Activated T-helper 2 cell treated with anti-CD3 and anti-CD28 coated beads, Interferon-gamma antibody, Interleukin-2, Interleukin-4, amounts not matched to agents 10 μg/mL and 5 μg/mL and 100 μg/mL, durations not matched to agents 14 hours and 24 hours and 36 hours (primary cell): ENCODE results near the gene SPON2. TPM values are rescaled to one million over a fixed set of nuclear protein-coding genes. Genes with fewer than 3 reads are reported as not detected.

ENCODE experiments used
- DNase-seq: peaks from one replicate; pipeline ENCODE4 v3.0.0; 2021; ENCODE audit warnings: low spot score
- H3K27ac Mint-ChIP-seq: one replicate; pipeline ENCODE4 v1.8.0; 2021; ENCODE audit warnings: mixed read lengths
- H3K27me3 Mint-ChIP-seq: one replicate; pipeline ENCODE4 v1.8.0; 2021; ENCODE audit warnings: low read depth, mixed read lengths
- H3K36me3 Mint-ChIP-seq: one replicate; pipeline ENCODE4 v1.8.0; 2021; ENCODE audit warnings: low read depth, mixed read lengths
- H3K4me1 Mint-ChIP-seq: one replicate; pipeline ENCODE4 v1.8.0; 2021; ENCODE audit warnings: low read depth, mixed read lengths
- H3K4me3 Mint-ChIP-seq: one replicate; pipeline ENCODE4 v1.8.0; 2021; ENCODE audit warnings: low read depth, mild to moderate bottlenecking, moderate library complexity, mixed read lengths
- H3K9me3 Mint-ChIP-seq: one replicate; pipeline ENCODE4 v1.8.0; 2021; ENCODE audit warnings: mixed read lengths
- intact Hi-C: fragments of 100-400 bp; cut with micrococcal nuclease; formaldehyde crosslinking; loops from one replicate; pipeline ENCODE4 v1.15.1; 2023
- total RNA-seq: library from RNA; stranded (reverse); gene quantifications from 2 replicates; pipeline ENCODE4 v1.2.3, GENCODE V29; 2022

Gene SPON2
- total RNA-seq, 1 donor from 2014 or later = 26.7 TPM

GRCh38 chr4:1196421-1197183 lies 24.2 kb upstream of the SPON2 start:
- Mint-ChIP-seq H3K27me3 (no peaks in the 10 kb centered on the region), H3K4me1 (peaks cover 18% of the 10 kb centered on the region), H3K4me3 (peak overlapping the region; percentile 8), H3K36me3 (peaks cover 25% of the 10 kb centered on the region), H3K9me3 (no peaks in the 10 kb centered on the region), H3K27ac (peak overlapping the region; percentile 12)
- intact Hi-C loops = no loop called here
- no peak for DNase-seq

- intact Hi-C loops = no loop called here
- DNase-seq = no peak
- Mint-ChIP-seq H3K27ac (no peak overlapping the region), H3K27me3 (no peaks in the 10 kb centered on the region), H3K4me3 (no peak overlapping the region), H3K36me3 (peaks cover 30% of the 10 kb centered on the region), H3K9me3 (no peaks in the 10 kb centered on the region), H3K4me1 (peaks cover 20% of the 10 kb centered on the region)
Measured at GRCh38 chr4:1195891-1196401, 23.6 kb upstream of the SPON2 start.

- Mint-ChIP-seq H3K4me3 (no peak overlapping the region), H3K27me3 (no peaks in the 10 kb centered on the region), H3K9me3 (no peaks in the 10 kb centered on the region), H3K27ac (no peak overlapping the region), H3K36me3 (peaks cover 30% of the 10 kb centered on the region), H3K4me1 (peaks cover 21% of the 10 kb centered on the region)
- DNase-seq = no peak
- intact Hi-C loops = no loop called here
Measured at GRCh38 chr4:1195109-1195671, 22.8 kb upstream of the SPON2 start.

- H3K27ac Mint-ChIP-seq = no peak overlapping the region
- no peaks in the 10 kb centered on the region for H3K27me3 Mint-ChIP-seq
- intact Hi-C loops = no loop called here
- H3K9me3 Mint-ChIP-seq = no peaks in the 10 kb centered on the region
- no peak overlapping the region for H3K4me3 Mint-ChIP-seq
- H3K4me1 Mint-ChIP-seq = peaks cover 21% of the 10 kb centered on the region
- peaks cover 33% of the 10 kb centered on the region for H3K36me3 Mint-ChIP-seq
- no peak for DNase-seq
Measured at GRCh38 chr4:1194010-1194900, 21.9 kb upstream of the SPON2 start.

- H3K27ac Mint-ChIP-seq = no peak overlapping the region
- intact Hi-C loops = no loop called here
- no peaks in the 10 kb centered on the region for H3K9me3 Mint-ChIP-seq
- DNase-seq = no peak
- no peak overlapping the region for H3K4me3 Mint-ChIP-seq
- H3K27me3 Mint-ChIP-seq = no peaks in the 10 kb centered on the region
- peaks cover 32% of the 10 kb centered on the region for H3K36me3 Mint-ChIP-seq
- peaks cover 21% of the 10 kb centered on the region for H3K4me1 Mint-ChIP-seq
Measured at GRCh38 chr4:1193206-1194009, 21.0 kb upstream of the SPON2 start.

- intact Hi-C loops = no loop called here
- Mint-ChIP-seq H3K4me3 (no peak overlapping the region), H3K9me3 (no peaks in the 10 kb centered on the region), H3K27ac (no peak overlapping the region), H3K36me3 (peaks cover 28% of the 10 kb centered on the region), H3K27me3 (no peaks in the 10 kb centered on the region), H3K4me1 (peaks cover 21% of the 10 kb centered on the region)
- DNase-seq = no peak
Measured at GRCh38 chr4:1192493-1193205, 20.3 kb upstream of the SPON2 start.

- Mint-ChIP-seq H3K36me3 (peaks cover 26% of the 10 kb centered on the region), H3K4me1 (peaks cover 23% of the 10 kb centered on the region), H3K27ac (no peak overlapping the region), H3K4me3 (no peak overlapping the region), H3K27me3 (no peaks in the 10 kb centered on the region), H3K9me3 (no peaks in the 10 kb centered on the region)
- no peak for DNase-seq
- intact Hi-C loops = no loop called here
Measured at GRCh38 chr4:1192091-1192492, 19.7 kb upstream of the SPON2 start.

GRCh38 chr4:1191621-1192020 lies 19.2 kb upstream of the SPON2 start:
- H3K27me3 Mint-ChIP-seq = no peaks in the 10 kb centered on the region
- DNase-seq = no peak
- intact Hi-C loops = no loop called here

GRCh38 chr4:1187182-1187581 lies 14.8 kb upstream of the SPON2 start:
- intact Hi-C loops = loop anchor here (1.0 to 2.0 kb wide), 2 partner anchors 15 to 20 kb away; no protein-coding TSS in a partner anchor
- Mint-ChIP-seq H3K4me3 (no peak overlapping the region), H3K27me3 (no peaks in the 10 kb centered on the region), H3K4me1 (peaks cover 45% of the 10 kb centered on the region), H3K36me3 (peaks cover 32% of the 10 kb centered on the region), H3K9me3 (peaks cover 9% of the 10 kb centered on the region), H3K27ac (peak overlapping the region; percentile 21)
- peak; percentile 58 for DNase-seq

More at GRCh38 chr4:1191621-1192020, 19.2 kb upstream of the SPON2 start:
- H3K36me3 Mint-ChIP-seq = peaks cover 22% of the 10 kb centered on the region
- H3K4me3 Mint-ChIP-seq = no peak overlapping the region
- H3K9me3 Mint-ChIP-seq = no peaks in the 10 kb centered on the region
- no peak overlapping the region for H3K27ac Mint-ChIP-seq
- peaks cover 24% of the 10 kb centered on the region for H3K4me1 Mint-ChIP-seq

GRCh38 chr4:1183985-1184773 lies 11.8 kb upstream of the SPON2 start:
- no peak for DNase-seq
- Mint-ChIP-seq H3K36me3 (peaks cover 52% of the 10 kb centered on the region), H3K9me3 (peaks cover 33% of the 10 kb centered on the region), H3K27me3 (no peaks in the 10 kb centered on the region), H3K4me3 (peak overlapping the region; percentile 6), H3K4me1 (peaks cover 38% of the 10 kb centered on the region), H3K27ac (no peak overlapping the region)
- intact Hi-C loops = no loop called here

- Mint-ChIP-seq H3K27ac (no peak overlapping the region), H3K4me3 (no peak overlapping the region), H3K9me3 (peaks cover 33% of the 10 kb centered on the region), H3K36me3 (peaks cover 55% of the 10 kb centered on the region), H3K4me1 (peaks cover 29% of the 10 kb centered on the region), H3K27me3 (no peaks in the 10 kb centered on the region)
- intact Hi-C loops = no loop called here
- DNase-seq = no peak
Measured at GRCh38 chr4:1182313-1182712, 9.9 kb upstream of the SPON2 start.
